ENCODE measurements around the gene ANGPTL7. TPM values are rescaled to one million over a fixed set of nuclear protein-coding genes. Genes with fewer than 3 reads are reported as not detected.
A peak's percentile ranks its signal among the peaks of the same experiment; 100 is the strongest.

ANGPTL7 gene
- total RNA-seq, 1 donor from 2014 or later = 0.14 TPM

- Mint-ChIP-seq H3K9me3 (no peaks in the 10 kb centered on the region), H3K4me3 (no peak overlapping the region), H3K27me3 (ENCODE audit: low read depth) (no peaks in the 10 kb centered on the region), H3K4me1 (no peaks in the 10 kb centered on the region), H3K27ac (ENCODE audit: unreplicated experiment) (no peak overlapping the region), H3K36me3 (ENCODE audit: low read depth) (peaks cover 13% of the 10 kb centered on the region)
- DNase-seq (ENCODE audit: low read depth, low spot score) = no peak
- no peak for TF ChIP-seq CTCF (conservative IDR thresholded peaks at IDR 0.05)
These were observed 36.4 kb upstream of the ANGPTL7 start for GRCh38 chr1:11152755-11153154.

DNA sequence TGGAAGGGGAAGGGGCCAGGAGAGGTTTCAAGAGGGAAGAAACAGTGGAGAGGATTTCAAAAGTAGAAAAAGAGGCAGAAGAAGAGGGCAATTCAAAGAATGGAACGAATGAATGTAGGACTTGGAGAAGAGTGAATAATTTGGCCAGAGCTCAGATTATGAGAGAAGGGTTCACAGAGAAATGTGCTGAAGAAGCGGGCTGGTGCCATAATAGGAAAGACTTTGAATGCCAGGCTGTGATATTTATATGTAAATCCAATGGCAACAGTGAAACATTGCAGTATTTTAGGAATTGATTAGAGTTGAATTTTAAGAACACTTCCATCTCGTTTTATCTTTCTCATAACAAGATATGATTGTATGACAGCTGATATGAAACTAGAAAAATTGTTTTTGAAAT, 36.0 kb upstream of the ANGPTL7 start:
- Mint-ChIP-seq H3K27ac (ENCODE audit: unreplicated experiment) (no peak overlapping the region), H3K9me3 (no peaks in the 10 kb centered on the region), H3K36me3 (ENCODE audit: low read depth) (peaks cover 13% of the 10 kb centered on the region), H3K4me1 (no peaks in the 10 kb centered on the region), H3K4me3 (no peak overlapping the region), H3K27me3 (ENCODE audit: low read depth) (no peaks in the 10 kb centered on the region)
- TF ChIP-seq CTCF (conservative IDR thresholded peaks at IDR 0.05) = no peak
- no peak for DNase-seq (ENCODE audit: low read depth, low spot score)

DNA sequence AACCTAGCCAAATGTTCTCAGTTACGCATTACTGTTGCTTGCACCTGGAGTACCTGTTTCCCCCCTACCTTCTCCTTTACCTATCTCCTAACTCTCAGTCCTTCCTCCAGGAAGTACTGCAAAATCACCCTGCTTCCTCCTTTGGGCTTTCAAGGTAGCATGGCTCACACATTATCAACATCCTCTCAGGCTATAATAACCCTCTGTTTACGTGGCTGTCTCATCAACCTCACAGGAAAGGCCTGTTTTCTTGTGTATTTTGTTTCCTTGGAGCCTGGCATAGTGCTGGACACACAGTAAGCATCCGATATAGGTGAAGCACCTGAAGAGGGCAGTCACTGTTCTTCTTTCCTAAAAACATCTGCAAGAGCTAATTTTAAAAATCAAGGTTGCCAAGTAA, 32.7 kb upstream of the ANGPTL7 start:
- TF ChIP-seq CTCF (conservative IDR thresholded peaks at IDR 0.05) = no peak
- no peak for DNase-seq (ENCODE audit: low read depth, low spot score)
- Mint-ChIP-seq H3K27ac (ENCODE audit: unreplicated experiment) (no peak overlapping the region), H3K4me3 (no peak overlapping the region), H3K4me1 (no peaks in the 10 kb centered on the region), H3K36me3 (ENCODE audit: low read depth) (peaks cover 9% of the 10 kb centered on the region), H3K27me3 (ENCODE audit: low read depth) (no peaks in the 10 kb centered on the region), H3K9me3 (no peaks in the 10 kb centered on the region)

GRCh38 chr1:11156963-11157362, 32.2 kb upstream of the ANGPTL7 start:
- no peaks in the 10 kb centered on the region for H3K9me3 Mint-ChIP-seq
- no peak for TF ChIP-seq CTCF (conservative IDR thresholded peaks at IDR 0.05)
- no peaks in the 10 kb centered on the region for H3K27me3 Mint-ChIP-seq (ENCODE audit: low read depth)
- peaks cover 11% of the 10 kb centered on the region for H3K36me3 Mint-ChIP-seq (ENCODE audit: low read depth)
- no peak overlapping the region for H3K27ac Mint-ChIP-seq (ENCODE audit: unreplicated experiment)
- H3K4me1 Mint-ChIP-seq = no peaks in the 10 kb centered on the region
- no peak overlapping the region for H3K4me3 Mint-ChIP-seq
- DNase-seq (ENCODE audit: low read depth, low spot score) = no peak

GRCh38 chr1:11157394-11157793, 31.8 kb upstream of the ANGPTL7 start:
- Mint-ChIP-seq H3K27me3 (ENCODE audit: low read depth) (no peaks in the 10 kb centered on the region), H3K4me3 (no peak overlapping the region), H3K27ac (ENCODE audit: unreplicated experiment) (peak overlapping the region; percentile 23), H3K36me3 (ENCODE audit: low read depth) (peaks cover 16% of the 10 kb centered on the region), H3K9me3 (no peaks in the 10 kb centered on the region), H3K4me1 (no peaks in the 10 kb centered on the region)
- no peak for DNase-seq (ENCODE audit: low read depth, low spot score)
- no peak for TF ChIP-seq CTCF (conservative IDR thresholded peaks at IDR 0.05)

DNA sequence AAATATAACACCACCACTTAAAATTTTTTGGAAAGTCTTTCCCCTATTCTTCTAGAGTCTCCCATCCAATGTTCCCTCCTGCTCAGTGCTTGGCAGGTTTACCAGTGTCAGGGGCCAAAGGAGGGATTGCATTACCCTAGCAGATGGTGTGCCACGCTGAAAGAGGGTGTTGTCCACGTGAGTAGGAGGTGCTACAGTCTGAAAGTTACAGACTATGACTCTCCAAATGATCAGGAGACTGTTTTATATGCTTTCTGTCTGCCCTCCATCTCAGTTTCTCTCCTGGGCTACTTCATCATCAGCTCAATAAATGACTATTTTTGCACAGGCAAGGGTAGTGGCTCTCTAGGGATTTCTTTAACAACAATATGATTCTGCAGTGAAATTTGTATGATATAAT, 31.3 kb upstream of the ANGPTL7 start:
- Mint-ChIP-seq H3K4me1 (no peaks in the 10 kb centered on the region), H3K27me3 (ENCODE audit: low read depth) (no peaks in the 10 kb centered on the region), H3K27ac (ENCODE audit: unreplicated experiment) (no peak overlapping the region), H3K36me3 (ENCODE audit: low read depth) (peaks cover 16% of the 10 kb centered on the region), H3K4me3 (no peak overlapping the region), H3K9me3 (no peaks in the 10 kb centered on the region)
- no peak for DNase-seq (ENCODE audit: low read depth, low spot score)
- no peak for TF ChIP-seq CTCF (conservative IDR thresholded peaks at IDR 0.05)

Measured in neural crest cell (in vitro differentiated cells).